HEK293 (cell line): Measurements from ENCODE around the gene RNF166.

ENCODE experiments used
- BCL11A ChIP-seq: fragments of 450-650 bp; formaldehyde crosslinking; IDR thresholded peaks from 2 replicates; pipeline ENCODE4 v1.5.1; 2016; ENCODE audit warnings: low read depth, missing biosample characterization, missing genetic modification characterization
- FEZF1 ChIP-seq: fragments of 450-650 bp; formaldehyde crosslinking; IDR thresholded peaks from 2 replicates; pipeline ENCODE4 v1.5.1; 2016; ENCODE audit warnings: missing biosample characterization, missing genetic modification characterization
- GLI2 ChIP-seq: fragments of 450-650 bp; formaldehyde crosslinking; IDR thresholded peaks from 2 replicates; pipeline ENCODE4; 2017; ENCODE audit warnings: missing biosample characterization, missing genetic modification characterization, low read depth, borderline replicate concordance
- HOXA7 ChIP-seq: sonication (generic); formaldehyde crosslinking; IDR thresholded peaks from 2 replicates; pipeline ENCODE4 v1.8.1; 2022; ENCODE audit warnings: missing genetic modification reagents, borderline replicate concordance
- KLF9 ChIP-seq: fragments of 450-650 bp; formaldehyde crosslinking; IDR thresholded peaks from 2 replicates; pipeline ENCODE4 v1.5.1; 2016; ENCODE audit warnings: missing biosample characterization, missing genetic modification characterization, low read depth
- TRIM28 ChIP-seq: IDR thresholded peaks from 2 replicates; pipeline ENCODE4 v1.6.1; 2011; ENCODE audit warnings: low read length, control low read depth, borderline replicate concordance
- YY2 ChIP-seq: fragments of 450-650 bp; formaldehyde crosslinking; IDR thresholded peaks from 2 replicates; pipeline ENCODE4 v1.5.1; 2016; ENCODE audit warnings: missing biosample characterization, missing genetic modification characterization
- ZNF132 ChIP-seq: fragments of 450-650 bp; formaldehyde crosslinking; IDR thresholded peaks from 2 replicates; pipeline ENCODE4 v1.5.1; 2017; ENCODE audit warnings: missing biosample characterization, missing genetic modification characterization, borderline replicate concordance
- ZNF155 ChIP-seq: fragments of 450-650 bp; formaldehyde crosslinking; IDR thresholded peaks from 2 replicates; pipeline ENCODE4 v1.5.1; 2016; ENCODE audit warnings: missing biosample characterization, missing genetic modification characterization
- ZNF157 ChIP-seq: fragments of 450-650 bp; formaldehyde crosslinking; IDR thresholded peaks from 2 replicates; pipeline ENCODE4 v1.5.1; 2016; ENCODE audit warnings: missing biosample characterization, missing genetic modification characterization
- ZNF169 ChIP-seq: fragments of 450-650 bp; formaldehyde crosslinking; IDR thresholded peaks from 2 replicates; pipeline ENCODE4 v1.5.1; 2016; ENCODE audit warnings: missing biosample characterization, missing genetic modification characterization
- ZNF266 ChIP-seq: fragments of 450-650 bp; formaldehyde crosslinking; IDR thresholded peaks from 2 replicates; pipeline ENCODE4 v1.5.1; 2016; ENCODE audit warnings: missing biosample characterization, missing genetic modification characterization, low read depth
- ZNF510 ChIP-seq: fragments of 450-650 bp; formaldehyde crosslinking; IDR thresholded peaks from 2 replicates; pipeline ENCODE4 v1.5.1; 2018; ENCODE audit warnings: mild to moderate bottlenecking, missing genetic modification characterization, missing biosample characterization; ENCODE audit not compliant: insufficient replicate concordance
- ZNF514 ChIP-seq: fragments of 450-650 bp; formaldehyde crosslinking; IDR thresholded peaks from 2 replicates; pipeline ENCODE4 v1.5.1; 2016; ENCODE audit warnings: missing biosample characterization, missing genetic modification characterization
- ZNF521 ChIP-seq: fragments of 450-650 bp; formaldehyde crosslinking; IDR thresholded peaks from 2 replicates; pipeline ENCODE4 v1.5.1; 2017; ENCODE audit warnings: missing biosample characterization, mild to moderate bottlenecking, missing genetic modification characterization
- ZNF654 ChIP-seq: fragments of 450-650 bp; formaldehyde crosslinking; IDR thresholded peaks from 2 replicates; pipeline ENCODE4 v1.5.1; 2016; ENCODE audit warnings: low read depth, missing biosample characterization, missing genetic modification characterization
- ZNF660 ChIP-seq: fragments of 450-650 bp; IDR thresholded peaks from 2 replicates; pipeline ENCODE4 v1.5.1; 2018; ENCODE audit warnings: missing biosample characterization, mild to moderate bottlenecking, missing genetic modification characterization
- ZNF664 ChIP-seq: fragments of 450-650 bp; formaldehyde crosslinking; IDR thresholded peaks from 2 replicates; pipeline ENCODE4 v1.5.1; 2016; ENCODE audit warnings: missing biosample characterization, missing genetic modification characterization
- ZNF670 ChIP-seq: fragments of 450-650 bp; formaldehyde crosslinking; IDR thresholded peaks from 2 replicates; pipeline ENCODE4 v1.5.1; 2016; ENCODE audit warnings: missing biosample characterization, missing genetic modification characterization, low read depth
- ZNF692 ChIP-seq: fragments of 450-650 bp; formaldehyde crosslinking; IDR thresholded peaks from 2 replicates; pipeline ENCODE4 v1.5.1; 2016; ENCODE audit warnings: missing biosample characterization, missing genetic modification characterization
- ZNF768 ChIP-seq: fragments of 450-650 bp; formaldehyde crosslinking; IDR thresholded peaks from 2 replicates; pipeline ENCODE4 v1.5.1; 2018; ENCODE audit warnings: missing biosample characterization, mild to moderate bottlenecking, missing genetic modification characterization
- ZNF777 ChIP-seq: fragments of 450-650 bp; formaldehyde crosslinking; IDR thresholded peaks from 2 replicates; pipeline ENCODE4 v1.5.1; 2017; ENCODE audit warnings: missing biosample characterization, missing genetic modification characterization, borderline replicate concordance
- ZSCAN30 ChIP-seq: fragments of 450-650 bp; IDR thresholded peaks from 2 replicates; pipeline ENCODE4 v1.5.1; 2018; ENCODE audit warnings: missing biosample characterization, mild to moderate bottlenecking, missing genetic modification characterization, moderate library complexity
- TF ChIP-seq, protein P1 (sequence below): fragments of 450-650 bp; formaldehyde crosslinking; IDR thresholded peaks from 2 replicates; pipeline ENCODE4 v1.5.1; 2017; ENCODE audit warnings: missing biosample characterization, missing genetic modification characterization
- TF ChIP-seq, protein P2 (sequence below): fragments of 450-650 bp; formaldehyde crosslinking; conservative IDR thresholded peaks from 2 replicates; pipeline ENCODE4 v1.5.1; 2016; ENCODE audit warnings: low read depth, missing biosample characterization, missing genetic modification characterization
- TF ChIP-seq, protein P3 (sequence below): fragments of 450-650 bp; formaldehyde crosslinking; IDR thresholded peaks from 2 replicates; pipeline ENCODE4 v1.5.1; 2016; ENCODE audit warnings: missing biosample characterization, missing genetic modification characterization
- TF ChIP-seq, protein P4 (sequence below): fragments of 450-650 bp; formaldehyde crosslinking; IDR thresholded peaks from 2 replicates; pipeline ENCODE4 v1.5.1; 2016; ENCODE audit warnings: missing biosample characterization, missing genetic modification characterization
- TF ChIP-seq, protein P5 (sequence below): fragments of 450-650 bp; formaldehyde crosslinking; IDR thresholded peaks from 2 replicates; pipeline ENCODE4 v1.5.1; 2017; ENCODE audit warnings: missing biosample characterization, missing genetic modification characterization

Gene RNF166

DNA sequence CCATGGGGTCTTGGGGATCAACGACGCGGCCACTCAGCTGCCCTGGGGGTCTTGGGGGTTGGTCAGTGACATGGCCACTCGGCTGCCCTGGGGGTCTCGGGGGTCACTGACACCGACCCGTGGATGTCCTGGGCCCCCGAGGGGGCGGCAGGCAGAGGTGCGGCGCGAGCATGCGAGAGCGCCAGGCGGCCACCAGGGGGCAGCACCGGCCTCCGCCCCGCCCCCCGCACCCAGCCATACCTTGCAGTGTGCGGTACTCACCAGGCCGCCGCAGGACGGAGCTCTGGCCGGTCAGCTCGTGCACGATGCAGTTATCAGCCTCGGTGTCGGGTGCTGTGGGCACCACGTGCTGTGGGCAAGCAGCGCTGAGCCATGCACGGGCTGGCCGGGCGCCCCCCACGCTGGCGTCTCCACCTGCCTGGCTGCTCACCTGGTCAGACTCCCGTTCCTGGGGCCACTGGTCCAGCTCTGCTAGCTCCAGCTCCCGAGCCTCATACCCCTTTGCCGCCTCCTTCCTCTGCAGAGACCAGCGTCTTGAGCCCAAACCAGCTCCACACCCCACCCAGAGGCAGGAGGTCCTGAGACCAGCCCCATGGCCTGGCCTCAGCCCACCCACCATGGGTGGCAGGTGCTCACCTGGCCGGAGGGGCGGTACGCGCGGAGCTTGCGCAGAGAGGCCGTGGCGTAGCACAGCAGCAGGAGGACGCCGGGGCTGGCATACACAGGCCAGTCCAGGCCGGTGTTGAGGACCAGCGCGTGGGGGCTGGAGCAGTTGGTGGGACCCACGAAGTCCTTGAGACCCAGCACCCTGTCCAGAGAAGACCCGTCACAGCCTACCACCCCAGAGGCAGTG, 31.3 kb upstream of the RNF166 start (continued):
- TF ChIP-seq, protein P1, sequence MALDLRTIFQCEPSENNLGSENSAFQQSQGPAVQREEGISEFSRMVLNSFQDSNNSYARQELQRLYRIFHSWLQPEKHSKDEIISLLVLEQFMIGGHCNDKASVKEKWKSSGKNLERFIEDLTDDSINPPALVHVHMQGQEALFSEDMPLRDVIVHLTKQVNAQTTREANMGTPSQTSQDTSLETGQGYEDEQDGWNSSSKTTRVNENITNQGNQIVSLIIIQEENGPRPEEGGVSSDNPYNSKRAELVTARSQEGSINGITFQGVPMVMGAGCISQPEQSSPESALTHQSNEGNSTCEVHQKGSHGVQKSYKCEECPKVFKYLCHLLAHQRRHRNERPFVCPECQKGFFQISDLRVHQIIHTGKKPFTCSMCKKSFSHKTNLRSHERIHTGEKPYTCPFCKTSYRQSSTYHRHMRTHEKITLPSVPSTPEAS (tag by site-specific recombination): no peak
- TF ChIP-seq ZSCAN30: peak; percentile 85
- TF ChIP-seq, protein P2, sequence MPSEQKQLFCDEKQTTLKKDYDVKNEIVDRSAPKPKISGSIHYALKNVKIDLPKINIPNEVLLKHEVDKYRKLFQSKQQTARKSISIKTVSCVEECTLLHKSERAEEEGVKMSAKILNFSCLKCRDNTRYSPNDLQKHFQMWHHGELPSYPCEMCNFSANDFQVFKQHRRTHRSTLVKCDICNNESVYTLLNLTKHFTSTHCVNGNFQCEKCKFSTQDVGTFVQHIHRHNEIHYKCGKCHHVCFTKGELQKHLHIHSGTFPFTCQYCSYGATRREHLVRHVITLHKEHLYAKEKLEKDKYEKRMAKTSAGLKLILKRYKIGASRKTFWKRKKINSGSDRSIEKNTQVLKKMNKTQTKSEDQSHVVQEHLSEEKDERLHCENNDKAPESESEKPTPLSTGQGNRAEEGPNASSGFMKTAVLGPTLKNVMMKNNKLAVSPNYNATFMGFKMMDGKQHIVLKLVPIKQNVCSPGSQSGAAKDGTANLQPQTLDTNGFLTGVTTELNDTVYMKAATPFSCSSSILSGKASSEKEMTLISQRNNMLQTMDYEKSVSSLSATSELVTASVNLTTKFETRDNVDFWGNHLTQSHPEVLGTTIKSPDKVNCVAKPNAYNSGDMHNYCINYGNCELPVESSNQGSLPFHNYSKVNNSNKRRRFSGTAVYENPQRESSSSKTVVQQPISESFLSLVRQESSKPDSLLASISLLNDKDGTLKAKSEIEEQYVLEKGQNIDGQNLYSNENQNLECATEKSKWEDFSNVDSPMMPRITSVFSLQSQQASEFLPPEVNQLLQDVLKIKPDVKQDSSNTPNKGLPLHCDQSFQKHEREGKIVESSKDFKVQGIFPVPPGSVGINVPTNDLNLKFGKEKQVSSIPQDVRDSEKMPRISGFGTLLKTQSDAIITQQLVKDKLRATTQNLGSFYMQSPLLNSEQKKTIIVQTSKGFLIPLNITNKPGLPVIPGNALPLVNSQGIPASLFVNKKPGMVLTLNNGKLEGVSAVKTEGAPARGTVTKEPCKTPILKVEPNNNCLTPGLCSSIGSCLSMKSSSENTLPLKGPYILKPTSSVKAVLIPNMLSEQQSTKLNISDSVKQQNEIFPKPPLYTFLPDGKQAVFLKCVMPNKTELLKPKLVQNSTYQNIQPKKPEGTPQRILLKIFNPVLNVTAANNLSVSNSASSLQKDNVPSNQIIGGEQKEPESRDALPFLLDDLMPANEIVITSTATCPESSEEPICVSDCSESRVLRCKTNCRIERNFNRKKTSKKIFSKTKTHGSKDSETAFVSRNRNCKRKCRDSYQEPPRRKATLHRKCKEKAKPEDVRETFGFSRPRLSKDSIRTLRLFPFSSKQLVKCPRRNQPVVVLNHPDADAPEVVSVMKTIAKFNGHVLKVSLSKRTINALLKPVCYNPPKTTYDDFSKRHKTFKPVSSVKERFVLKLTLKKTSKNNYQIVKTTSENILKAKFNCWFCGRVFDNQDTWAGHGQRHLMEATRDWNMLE (tag by site-specific recombination): no peak
- TF ChIP-seq ZNF169 (tag by site-specific recombination): no peak
- TF ChIP-seq ZNF155 (tag by site-specific recombination): no peak
- TF ChIP-seq ZNF157 (tag by site-specific recombination): no peak
- TF ChIP-seq, protein P3, sequence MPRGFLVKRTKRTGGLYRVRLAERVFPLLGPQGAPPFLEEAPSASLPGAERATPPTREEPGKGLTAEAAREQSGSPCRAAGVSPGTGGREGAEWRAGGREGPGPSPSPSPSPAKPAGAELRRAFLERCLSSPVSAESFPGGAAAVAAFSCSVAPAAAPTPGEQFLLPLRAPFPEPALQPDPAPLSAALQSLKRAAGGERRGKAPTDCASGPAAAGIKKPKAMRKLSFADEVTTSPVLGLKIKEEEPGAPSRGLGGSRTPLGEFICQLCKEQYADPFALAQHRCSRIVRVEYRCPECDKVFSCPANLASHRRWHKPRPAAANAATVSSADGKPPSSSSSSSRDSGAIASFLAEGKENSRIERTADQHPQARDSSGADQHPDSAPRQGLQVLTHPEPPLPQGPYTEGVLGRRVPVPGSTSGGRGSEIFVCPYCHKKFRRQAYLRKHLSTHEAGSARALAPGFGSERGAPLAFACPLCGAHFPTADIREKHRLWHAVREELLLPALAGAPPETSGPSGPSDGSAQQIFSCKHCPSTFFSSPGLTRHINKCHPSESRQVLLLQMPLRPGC (tag by site-specific recombination): no peak
- peak; percentile 97 for TF ChIP-seq KLF9 (tag by site-specific recombination)
- TF ChIP-seq ZNF510 (tag by site-specific recombination): no peak
- TF ChIP-seq ZNF777 (tag by site-specific recombination): no peak
- TF ChIP-seq TRIM28: no peak
- TF ChIP-seq YY2 (tag by site-specific recombination): no peak
- no peak for TF ChIP-seq ZNF768
- TF ChIP-seq, protein P4, sequence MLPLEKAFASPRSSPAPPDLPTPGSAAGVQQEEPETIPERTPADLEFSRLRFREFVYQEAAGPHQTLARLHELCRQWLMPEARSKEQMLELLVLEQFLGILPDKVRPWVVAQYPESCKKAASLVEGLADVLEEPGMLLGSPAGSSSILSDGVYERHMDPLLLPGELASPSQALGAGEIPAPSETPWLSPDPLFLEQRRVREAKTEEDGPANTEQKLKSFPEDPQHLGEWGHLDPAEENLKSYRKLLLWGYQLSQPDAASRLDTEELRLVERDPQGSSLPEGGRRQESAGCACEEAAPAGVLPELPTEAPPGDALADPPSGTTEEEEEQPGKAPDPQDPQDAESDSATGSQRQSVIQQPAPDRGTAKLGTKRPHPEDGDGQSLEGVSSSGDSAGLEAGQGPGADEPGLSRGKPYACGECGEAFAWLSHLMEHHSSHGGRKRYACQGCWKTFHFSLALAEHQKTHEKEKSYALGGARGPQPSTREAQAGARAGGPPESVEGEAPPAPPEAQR (tag by site-specific recombination): no peak
- TF ChIP-seq ZNF266: no peak
- no peak for TF ChIP-seq ZNF132 (tag by site-specific recombination)
- TF ChIP-seq ZNF692 (tag by site-specific recombination): peak; percentile 55
- TF ChIP-seq ZNF521 (tag by site-specific recombination): no peak
- TF ChIP-seq, protein P5, sequence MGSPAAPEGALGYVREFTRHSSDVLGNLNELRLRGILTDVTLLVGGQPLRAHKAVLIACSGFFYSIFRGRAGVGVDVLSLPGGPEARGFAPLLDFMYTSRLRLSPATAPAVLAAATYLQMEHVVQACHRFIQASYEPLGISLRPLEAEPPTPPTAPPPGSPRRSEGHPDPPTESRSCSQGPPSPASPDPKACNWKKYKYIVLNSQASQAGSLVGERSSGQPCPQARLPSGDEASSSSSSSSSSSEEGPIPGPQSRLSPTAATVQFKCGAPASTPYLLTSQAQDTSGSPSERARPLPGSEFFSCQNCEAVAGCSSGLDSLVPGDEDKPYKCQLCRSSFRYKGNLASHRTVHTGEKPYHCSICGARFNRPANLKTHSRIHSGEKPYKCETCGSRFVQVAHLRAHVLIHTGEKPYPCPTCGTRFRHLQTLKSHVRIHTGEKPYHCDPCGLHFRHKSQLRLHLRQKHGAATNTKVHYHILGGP (tag by site-specific recombination): no peak
- no peak for TF ChIP-seq FEZF1 (tag by site-specific recombination)
- no peak for TF ChIP-seq ZNF654 (tag by site-specific recombination)
- no peak for TF ChIP-seq ZNF670 (tag by site-specific recombination)
- no peak for TF ChIP-seq ZNF664 (tag by site-specific recombination)
- TF ChIP-seq ZNF660 (tag by site-specific recombination): peak; percentile 71
- TF ChIP-seq BCL11A (tag by site-specific recombination): peak; percentile 37; the same call in 1 of the 2 replicates
- TF ChIP-seq ZNF514 (tag by site-specific recombination): no peak
- TF ChIP-seq GLI2 (tag by site-specific recombination): no peak
- no peak for TF ChIP-seq HOXA7 (CRISPR knock-in tag)
